Pancreas (tissue), 10 donors: ENCODE results near the gene CACYBP. TPM values are rescaled to one million over a fixed set of nuclear protein-coding genes. Genes with fewer than 3 reads are reported as not detected.

ENCODE experiments used
- ATAC-seq, 4 donors: fragments of 200-7000 bp; cut with Tn5 transposase; one replicate each; pipeline versions ENCODE4 v1.8.0 to v1.9.1; 2020; ENCODE audit warnings: mild to moderate bottlenecking in 4 of 4, moderate library complexity in 4 of 4
- DNase-seq, 6 donors: peaks; one replicate each; pipeline ENCODE4 v3.0.0-alpha.2; 2020
- FAIRE-seq: peaks from 2 replicates; lab custom pipeline; 2012; peaks lifted over from hg19 to GRCh38; lab: Jason Lieb, UNC
- H3K27ac ChIP-seq, 4 donors: fragments of 200-600 bp; sonication (generic); 1 replicate in 3 of 4; 2 replicates in 1 of 4; pipeline versions ENCODE4 v1.5.0 to v1.8.0; 2020
- H3K27me3 ChIP-seq, 4 donors: fragments of 200-600 bp; one replicate each; pipeline ENCODE4 v1.8.0; 2021
- H3K36me3 ChIP-seq, 3 donors: fragments of 200-600 bp; sonication (generic) in 1 of 3; one replicate each; pipeline versions ENCODE4 v1.5.0 to v1.8.0; 2020 to 2021
- H3K4me1 ChIP-seq, 3 donors: fragments of 200-600 bp; one replicate each; pipeline ENCODE4 v1.8.0; 2021
- H3K4me3 ChIP-seq, 4 donors: fragments of 200-600 bp; sonication (generic) in 2 of 4; one replicate each; pipeline versions ENCODE4 v1.5.0 to v1.8.0; 2020 to 2021
- H3K9me3 ChIP-seq, 4 donors: fragments of 200-600 bp; one replicate each; pipeline ENCODE4 v1.8.0; 2021
- WGBS, 2 donors: extraction: QIAGEN DNeasy Blood & Tissue Kit; methylation state at CpG; one replicate each; pipeline ENCODE4 v1.1.7; 2013; 5-methylcytosine and 5-hydroxymethylcytosine counted together
- intact Hi-C, 3 donors: fragments of 100-400 bp; cut with DNase I; formaldehyde crosslinking; loops; one replicate each; pipeline versions ENCODE4 v1.11.1 to v1.14.2; 2022
- polyA plus RNA-seq, 2 donors: library from polyadenylated mRNA; stranded (reverse); fragments of 200-250 nt; gene quantifications; one replicate each; pipeline ENCODE4 v1.2.3, GENCODE V29; 2013
- total RNA-seq, 6 donors: library from RNA; stranded (reverse); fragmentation: NEBNext Ultra II Directional in 4 of 6; extraction: Animal tissue kit (Norgen Biotek cat#: 25700) in 4 of 6; gene quantifications; one replicate each; pipeline versions ENCODE4 v1.2.1 to v1.2.4, GENCODE V29; 2021 to 2023
- TF ChIP-seq, protein P1 (sequence below), 4 donors: fragments of 200-600 bp; sonication (generic) in 3 of 4; IDR thresholded peaks; one replicate each; pipeline versions ENCODE4 v1.5.0 to v1.8.0; 2021; ENCODE audit warnings: antibody characterized with exemption in 4 of 4
- donor health status: healthy with polysubstance abuse.
- donor health status: DM: no; HTN: no; CAD: no; lungs with moderate emphysema.
- donor health status: DM: no; HTN: no; CAD: no.
- donor health status: control.
- donor health status: control.
- donor health status: Bipolar disorder and iron deficiency.
- donor health status: DM: yes; HTN: yes; CAD: no.
- donor health status: DM: no; HTN: no; CAD: no.
- donor health status: DM: no; HTN: no; CAD: no.
- donor health status: DM: yes; HTN: yes; CAD: no.

The CACYBP gene
- total and polyA plus RNA-seq, 8 donors = 14.0 to 35.2 (median 25.7) TPM

- Histone ChIP-seq H3K4me3 (no peak overlapping the region), H3K9me3 (no peaks in the 10 kb centered on the region), H3K36me3 (peaks cover 0 to 2% (median 0%) of the 10 kb centered on the region in 3 donors), H3K27ac (no peak overlapping the region), H3K4me1 (peaks cover 0 to 8% (median 4%) of the 10 kb centered on the region in 3 donors), H3K27me3 (no peaks in the 10 kb centered on the region)
- TF ChIP-seq, protein P1, sequence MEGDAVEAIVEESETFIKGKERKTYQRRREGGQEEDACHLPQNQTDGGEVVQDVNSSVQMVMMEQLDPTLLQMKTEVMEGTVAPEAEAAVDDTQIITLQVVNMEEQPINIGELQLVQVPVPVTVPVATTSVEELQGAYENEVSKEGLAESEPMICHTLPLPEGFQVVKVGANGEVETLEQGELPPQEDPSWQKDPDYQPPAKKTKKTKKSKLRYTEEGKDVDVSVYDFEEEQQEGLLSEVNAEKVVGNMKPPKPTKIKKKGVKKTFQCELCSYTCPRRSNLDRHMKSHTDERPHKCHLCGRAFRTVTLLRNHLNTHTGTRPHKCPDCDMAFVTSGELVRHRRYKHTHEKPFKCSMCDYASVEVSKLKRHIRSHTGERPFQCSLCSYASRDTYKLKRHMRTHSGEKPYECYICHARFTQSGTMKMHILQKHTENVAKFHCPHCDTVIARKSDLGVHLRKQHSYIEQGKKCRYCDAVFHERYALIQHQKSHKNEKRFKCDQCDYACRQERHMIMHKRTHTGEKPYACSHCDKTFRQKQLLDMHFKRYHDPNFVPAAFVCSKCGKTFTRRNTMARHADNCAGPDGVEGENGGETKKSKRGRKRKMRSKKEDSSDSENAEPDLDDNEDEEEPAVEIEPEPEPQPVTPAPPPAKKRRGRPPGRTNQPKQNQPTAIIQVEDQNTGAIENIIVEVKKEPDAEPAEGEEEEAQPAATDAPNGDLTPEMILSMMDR (IDR thresholded peaks at IDR 0.05) = no peak
- 68 to 72% methylated on average over 3 of the region's 3 CpGs for WGBS, 2 donors
- FAIRE-seq (no peak), ATAC-seq (no peak), DNase-seq (no peak)
- intact Hi-C loops = no loop called here
Measured at GRCh38 chr1:174995121-174995520, 4.6 kb upstream of the CACYBP start.

DNA sequence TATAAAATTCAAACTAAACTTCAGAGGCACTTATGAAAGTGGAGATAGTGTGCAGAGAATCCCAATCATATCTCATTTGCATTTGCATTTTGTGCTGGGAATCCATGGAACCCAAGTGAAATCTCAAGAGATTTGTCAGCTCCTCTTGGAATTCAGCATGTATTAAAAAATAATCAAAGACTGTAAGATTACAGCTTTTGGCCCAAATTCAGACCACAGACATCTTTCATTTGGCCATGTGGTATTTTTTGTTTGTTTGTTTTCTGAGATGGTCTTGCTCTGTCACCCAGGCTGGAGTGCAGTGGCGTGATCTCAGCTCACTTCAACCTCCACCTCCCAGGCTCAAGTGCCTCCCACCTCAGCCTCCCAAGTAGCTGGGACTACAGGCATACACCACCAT, 3.8 kb upstream of the CACYBP start:
- H3K9me3 ChIP-seq = no peaks in the 10 kb centered on the region
- no peaks in the 10 kb centered on the region for H3K27me3 ChIP-seq
- ATAC-seq = no peak
- H3K36me3 ChIP-seq = no peaks in the 10 kb centered on the region
- FAIRE-seq = no peak
- no peak overlapping the region for H3K4me3 ChIP-seq
- intact Hi-C loops = no loop called here
- DNase-seq = no peak
- WGBS, 2 donors = 96 to 97% methylated on average over 1 of the region's 1 CpG
- H3K4me1 ChIP-seq = peaks cover 0 to 8% (median 4%) of the 10 kb centered on the region in 3 donors
- TF ChIP-seq, protein P1 (IDR thresholded peaks at IDR 0.05) = no peak
- H3K27ac ChIP-seq = no peak overlapping the region

GRCh38 chr1:174996476-174996875, 3.3 kb upstream of the CACYBP start:
- no peak overlapping the region for H3K4me3 ChIP-seq
- no peak for FAIRE-seq
- WGBS, 2 donors = 3 to 6% methylated on average over 1 of the region's 1 CpG

GRCh38 chr1:174997041-174997440, 2.7 kb upstream of the CACYBP start:
- no peak for ATAC-seq
- Histone ChIP-seq H3K27me3 (no peaks in the 10 kb centered on the region), H3K4me3 (no peak overlapping the region), H3K9me3 (no peaks in the 10 kb centered on the region), H3K27ac (no peak overlapping the region), H3K36me3 (no peaks in the 10 kb centered on the region), H3K4me1 (peaks cover 0 to 14% (median 4%) of the 10 kb centered on the region in 3 donors)
- WGBS, 2 donors = 61 to 68% methylated on average over 3 of the region's 3 CpGs
- DNase-seq = no peak
- TF ChIP-seq, protein P1 (IDR thresholded peaks at IDR 0.05) = no peak
- intact Hi-C loops = no loop called here
- no peak for FAIRE-seq

More at GRCh38 chr1:174996476-174996875, 3.3 kb upstream of the CACYBP start:
- intact Hi-C loops = no loop called here
- H3K9me3 ChIP-seq = no peaks in the 10 kb centered on the region
- ATAC-seq (no peak), DNase-seq (no peak)
- peaks cover 0 to 9% (median 4%) of the 10 kb centered on the region in 3 donors for H3K4me1 ChIP-seq
- no peak overlapping the region for H3K27ac ChIP-seq
- no peaks in the 10 kb centered on the region for H3K27me3 ChIP-seq
- H3K36me3 ChIP-seq = no peaks in the 10 kb centered on the region
- TF ChIP-seq, protein P1 (IDR thresholded peaks at IDR 0.05) = no peak

DNA sequence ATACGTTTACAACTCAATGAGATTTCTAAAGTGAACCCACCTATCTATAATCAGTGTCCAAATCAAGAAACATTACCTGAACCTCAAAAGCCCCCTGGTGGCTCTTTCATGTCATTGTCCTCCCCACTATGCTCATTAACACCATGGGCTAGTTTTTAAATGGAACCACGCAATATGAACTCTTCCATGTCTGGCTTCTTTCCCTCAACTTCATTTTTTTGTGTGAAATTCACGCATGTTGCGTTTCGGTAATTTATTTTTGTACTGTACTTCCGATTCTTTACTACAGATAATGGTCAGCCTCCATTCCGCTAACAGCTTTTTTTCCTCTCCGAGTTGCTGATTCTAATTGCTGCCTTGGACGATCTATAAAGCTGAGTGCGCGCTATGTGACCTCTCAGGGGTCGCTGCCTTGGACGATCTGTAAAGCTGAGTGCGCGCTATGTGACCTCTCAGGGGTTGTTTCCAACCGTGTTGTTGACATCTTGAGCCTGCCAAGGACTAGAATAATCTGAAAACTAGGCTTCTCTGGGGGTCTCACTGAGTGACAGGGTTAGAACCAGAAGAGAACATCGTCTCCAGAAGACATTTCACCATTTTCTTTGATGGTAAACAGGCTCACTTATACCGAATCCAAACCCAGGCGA, 1.1 kb upstream of the CACYBP start:
- DNase-seq (peak in 3 of 6 donors; percentile 35 to 48 (median 44)), ATAC-seq (peak; percentile 20 to 61 (median 46)), FAIRE-seq (no peak)
- Histone ChIP-seq H3K36me3 (no peaks in the 10 kb centered on the region), H3K27me3 (no peaks in the 10 kb centered on the region), H3K27ac (peak overlapping the region; percentile 99 to 100 (median 99)), H3K4me3 (peak overlapping the region; percentile 19 to 87 (median 53)), H3K9me3 (no peaks in the 10 kb centered on the region), H3K4me1 (peaks cover 0 to 22% (median 9%) of the 10 kb centered on the region in 3 donors)
- intact Hi-C loops = no loop called here
- WGBS, 2 donors = 4 to 7% methylated on average over 19 of the region's 19 CpGs
- TF ChIP-seq, protein P1 (IDR thresholded peaks at IDR 0.05) = peak; percentile 58 to 86 (median 78)
